ENCODE results near the gene AIM2.

DNA sequence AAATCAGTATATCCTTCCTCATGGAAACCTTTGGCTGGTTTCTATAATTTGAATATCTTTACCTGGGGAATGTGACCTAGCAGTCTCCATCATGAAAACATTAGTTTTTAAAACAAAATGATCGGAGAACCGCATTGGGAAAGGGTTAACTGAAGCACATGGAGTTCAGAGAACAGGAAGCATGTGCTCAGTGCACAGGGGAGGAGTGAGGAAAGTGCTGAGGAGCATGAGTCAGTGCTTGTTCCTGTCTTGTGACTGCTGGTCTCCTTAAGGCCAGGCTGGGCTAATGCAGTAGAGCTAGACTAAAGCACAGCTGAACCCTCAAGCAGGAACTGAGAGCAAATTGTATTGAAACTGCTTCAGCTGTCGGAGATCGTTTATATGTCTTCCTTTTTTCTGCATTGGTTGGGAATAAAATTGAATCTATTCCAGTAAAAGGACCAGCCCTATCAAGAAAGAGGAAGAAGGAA, 61.1 kb downstream of the AIM2 start:
- TF ChIP-seq, protein P1, sequence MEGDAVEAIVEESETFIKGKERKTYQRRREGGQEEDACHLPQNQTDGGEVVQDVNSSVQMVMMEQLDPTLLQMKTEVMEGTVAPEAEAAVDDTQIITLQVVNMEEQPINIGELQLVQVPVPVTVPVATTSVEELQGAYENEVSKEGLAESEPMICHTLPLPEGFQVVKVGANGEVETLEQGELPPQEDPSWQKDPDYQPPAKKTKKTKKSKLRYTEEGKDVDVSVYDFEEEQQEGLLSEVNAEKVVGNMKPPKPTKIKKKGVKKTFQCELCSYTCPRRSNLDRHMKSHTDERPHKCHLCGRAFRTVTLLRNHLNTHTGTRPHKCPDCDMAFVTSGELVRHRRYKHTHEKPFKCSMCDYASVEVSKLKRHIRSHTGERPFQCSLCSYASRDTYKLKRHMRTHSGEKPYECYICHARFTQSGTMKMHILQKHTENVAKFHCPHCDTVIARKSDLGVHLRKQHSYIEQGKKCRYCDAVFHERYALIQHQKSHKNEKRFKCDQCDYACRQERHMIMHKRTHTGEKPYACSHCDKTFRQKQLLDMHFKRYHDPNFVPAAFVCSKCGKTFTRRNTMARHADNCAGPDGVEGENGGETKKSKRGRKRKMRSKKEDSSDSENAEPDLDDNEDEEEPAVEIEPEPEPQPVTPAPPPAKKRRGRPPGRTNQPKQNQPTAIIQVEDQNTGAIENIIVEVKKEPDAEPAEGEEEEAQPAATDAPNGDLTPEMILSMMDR (IDR thresholded peaks at IDR 0.05; ENCODE audit: low read depth, low read length), result no peak
- TF ChIP-seq EZH2phosphoT487 (IDR thresholded peaks at IDR 0.05; ENCODE audit: low read depth), result no peak

All from OCI-LY3 (cell line).